Tibial artery (tissue), 4 donors: ENCODE results near the gene BRINP2.

Source experiments
- DNase-seq, 2 donors: peaks; one replicate each; pipeline ENCODE4 v3.0.0-alpha.2; 2019
- H3K27ac ChIP-seq, 2 donors: fragments of 200-600 bp; sonication (generic) in 1 of 2; 1 replicate in 1 of 2; 2 replicates in 1 of 2; pipeline ENCODE4 v1.5.1; 2018 to 2019; ENCODE audit warnings: mild to moderate bottlenecking in 1 of 2
- H3K27me3 ChIP-seq, 2 donors: fragments of 200-600 bp; sonication (generic) in 1 of 2; one replicate each; pipeline versions ENCODE4 v1.5.1 to v1.6.0; 2016 to 2019
- H3K36me3 ChIP-seq, 3 donors: fragments of 200-600 bp; sonication (generic) in 2 of 3; one replicate each; pipeline ENCODE4 v1.5.1; 2016 to 2019; ENCODE audit warnings: mild to moderate bottlenecking in 2 of 3
- H3K4me1 ChIP-seq, 4 donors: fragments of 200-600 bp; sonication (generic) in 2 of 4; 1 replicate in 3 of 4; 2 replicates in 1 of 4; pipeline ENCODE4 v1.5.1; 2016 to 2019
- H3K4me3 ChIP-seq, 2 donors: fragments of 200-600 bp; sonication (generic) in 1 of 2; 1 replicate in 1 of 2; 2 replicates in 1 of 2; pipeline ENCODE4 v1.5.1; 2018 to 2019; ENCODE audit warnings: mild to moderate bottlenecking in 2 of 2
- H3K9me3 ChIP-seq, 3 donors: fragments of 200-600 bp; sonication (generic) in 1 of 3; one replicate each; pipeline ENCODE4 v1.5.1; 2016 to 2019
- intact Hi-C: fragments of 100-400 bp; cut with DNase I; formaldehyde crosslinking; loops from one replicate; pipeline ENCODE4 v1.15.0; 2023; ENCODE audit warnings: low total_unique reads
- TF ChIP-seq, protein P1 (sequence below), 2 experiments: fragments of 200-600 bp in 1 of 2; fragments of 450-650 bp in 1 of 2; IDR thresholded peaks; one replicate each; pipeline ENCODE4 v1.5.1; 2017 to 2019; ENCODE audit warnings: antibody characterized with exemption in 2 of 2, mild to moderate bottlenecking in 1 of 2, moderate library complexity in 1 of 2

Gene BRINP2

GRCh38 chr1:177281901-177282300 is 111.1 kb downstream of the BRINP2 start:
- DNase-seq, result no peak
- Histone ChIP-seq H3K27me3 (no peaks in the 10 kb centered on the region), H3K4me1 (no peaks in the 10 kb centered on the region), H3K27ac (no peak overlapping the region), H3K9me3 (no peaks in the 10 kb centered on the region), H3K4me3 (no peak overlapping the region), H3K36me3 (no peaks in the 10 kb centered on the region)
- intact Hi-C loops, result no loop called here
- TF ChIP-seq, protein P1, sequence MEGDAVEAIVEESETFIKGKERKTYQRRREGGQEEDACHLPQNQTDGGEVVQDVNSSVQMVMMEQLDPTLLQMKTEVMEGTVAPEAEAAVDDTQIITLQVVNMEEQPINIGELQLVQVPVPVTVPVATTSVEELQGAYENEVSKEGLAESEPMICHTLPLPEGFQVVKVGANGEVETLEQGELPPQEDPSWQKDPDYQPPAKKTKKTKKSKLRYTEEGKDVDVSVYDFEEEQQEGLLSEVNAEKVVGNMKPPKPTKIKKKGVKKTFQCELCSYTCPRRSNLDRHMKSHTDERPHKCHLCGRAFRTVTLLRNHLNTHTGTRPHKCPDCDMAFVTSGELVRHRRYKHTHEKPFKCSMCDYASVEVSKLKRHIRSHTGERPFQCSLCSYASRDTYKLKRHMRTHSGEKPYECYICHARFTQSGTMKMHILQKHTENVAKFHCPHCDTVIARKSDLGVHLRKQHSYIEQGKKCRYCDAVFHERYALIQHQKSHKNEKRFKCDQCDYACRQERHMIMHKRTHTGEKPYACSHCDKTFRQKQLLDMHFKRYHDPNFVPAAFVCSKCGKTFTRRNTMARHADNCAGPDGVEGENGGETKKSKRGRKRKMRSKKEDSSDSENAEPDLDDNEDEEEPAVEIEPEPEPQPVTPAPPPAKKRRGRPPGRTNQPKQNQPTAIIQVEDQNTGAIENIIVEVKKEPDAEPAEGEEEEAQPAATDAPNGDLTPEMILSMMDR (IDR thresholded peaks at IDR 0.05), result no peak

DNA sequence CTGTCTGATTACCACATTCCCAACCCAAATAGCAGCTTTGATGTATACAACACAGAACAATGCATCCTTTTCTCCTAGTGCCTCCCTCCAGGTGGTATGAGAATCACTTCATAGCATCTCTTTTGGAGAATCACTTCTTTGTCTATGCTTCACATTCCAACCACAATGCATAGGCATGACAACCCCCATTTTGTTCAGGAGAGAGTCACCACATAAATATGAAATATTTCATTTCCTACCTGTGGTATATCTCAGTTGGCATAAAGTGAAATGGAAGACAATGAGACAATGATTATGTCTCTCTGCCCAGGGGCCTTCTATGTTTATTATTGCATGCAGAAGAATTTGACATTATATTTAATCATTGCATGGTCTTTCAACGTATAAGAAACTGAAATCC is 112.2 kb downstream of the BRINP2 start:
- TF ChIP-seq, protein P1 (IDR thresholded peaks at IDR 0.05), result no peak
- no peaks in the 10 kb centered on the region for H3K9me3 ChIP-seq
- no peaks in the 10 kb centered on the region for H3K4me1 ChIP-seq
- H3K27me3 ChIP-seq, result no peaks in the 10 kb centered on the region
- intact Hi-C loops, result no loop called here
- DNase-seq, result no peak
- H3K4me3 ChIP-seq, result no peak overlapping the region
- H3K27ac ChIP-seq, result no peak overlapping the region
- no peaks in the 10 kb centered on the region for H3K36me3 ChIP-seq

GRCh38 chr1:177283380-177283779 is 112.6 kb downstream of the BRINP2 start:
- TF ChIP-seq, protein P1 (IDR thresholded peaks at IDR 0.05), result no peak
- no peak overlapping the region for H3K4me3 ChIP-seq
- H3K4me1 ChIP-seq, result no peaks in the 10 kb centered on the region
- intact Hi-C loops, result no loop called here
- H3K36me3 ChIP-seq, result no peaks in the 10 kb centered on the region
- no peak for DNase-seq
- no peak overlapping the region for H3K27ac ChIP-seq
- no peaks in the 10 kb centered on the region for H3K27me3 ChIP-seq
- H3K9me3 ChIP-seq, result no peaks in the 10 kb centered on the region

DNA sequence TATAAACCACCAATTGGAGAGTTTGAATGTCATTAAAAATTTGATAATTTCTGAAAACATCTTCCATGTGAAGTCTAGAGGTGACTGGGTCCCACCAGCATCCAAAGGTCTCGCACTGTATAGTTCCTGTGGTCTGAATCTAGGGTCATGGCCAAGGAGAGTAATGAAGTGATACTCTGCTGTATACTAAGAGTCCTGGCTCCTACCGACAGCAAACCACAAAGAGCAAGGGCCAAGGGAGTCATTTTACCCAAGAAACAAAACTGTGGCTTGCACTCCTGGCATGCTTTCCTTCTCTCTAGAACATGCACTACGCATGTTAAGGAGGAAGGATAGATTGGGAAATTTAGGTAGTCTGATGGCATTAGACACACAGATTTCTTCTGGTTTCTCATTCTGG is 115.6 kb downstream of the BRINP2 start:
- TF ChIP-seq, protein P1 (IDR thresholded peaks at IDR 0.05), result no peak
- no peaks in the 10 kb centered on the region for H3K9me3 ChIP-seq
- H3K4me3 ChIP-seq, result no peak overlapping the region
- no peaks in the 10 kb centered on the region for H3K4me1 ChIP-seq
- H3K27me3 ChIP-seq, result no peaks in the 10 kb centered on the region
- H3K36me3 ChIP-seq, result no peaks in the 10 kb centered on the region
- no peak overlapping the region for H3K27ac ChIP-seq
- no peak for DNase-seq
- intact Hi-C loops, result no loop called here

- intact Hi-C loops, result no loop called here
- Histone ChIP-seq H3K9me3 (no peaks in the 10 kb centered on the region), H3K36me3 (no peaks in the 10 kb centered on the region), H3K27me3 (no peaks in the 10 kb centered on the region), H3K4me1 (no peaks in the 10 kb centered on the region), H3K4me3 (no peak overlapping the region), H3K27ac (no peak overlapping the region)
- TF ChIP-seq, protein P1 (IDR thresholded peaks at IDR 0.05), result no peak
- DNase-seq, result no peak
Observed at GRCh38 chr1:177287270-177287669, 116.5 kb downstream of the BRINP2 start.

GRCh38 chr1:177287994-177288393 is 117.2 kb downstream of the BRINP2 start:
- Histone ChIP-seq H3K27me3 (no peaks in the 10 kb centered on the region), H3K4me3 (no peak overlapping the region), H3K9me3 (no peaks in the 10 kb centered on the region), H3K36me3 (no peaks in the 10 kb centered on the region), H3K4me1 (no peaks in the 10 kb centered on the region), H3K27ac (no peak overlapping the region)
- intact Hi-C loops, result no loop called here
- TF ChIP-seq, protein P1 (IDR thresholded peaks at IDR 0.05), result no peak
- DNase-seq, result no peak
